GM23338 (cell line): ENCODE results near the gene NDUFA3. TPM values are rescaled to one million over a fixed set of nuclear protein-coding genes. Genes with fewer than 3 reads are reported as not detected.

ENCODE experiments used
- ATAC-seq: fragments of 200-7000 bp; cut with Tn5 transposase; 3 replicates; pipeline ENCODE4 v1.9.1; 2020
- DNase-seq: peaks from one replicate; pipeline ENCODE4 v3.0.0-alpha.2; 2015; ENCODE audit warnings: low spot score
- H2AFZ ChIP-seq: fragments of 200-600 bp; sonication (generic); 2 replicates; pipeline ENCODE4 v1.8.0; 2016; ENCODE audit warnings: antibody characterized with exemption, mild to moderate bottlenecking, moderate library complexity
- H3F3A ChIP-seq: fragments of 200-600 bp; sonication (generic); replicated peaks from 2 replicates; pipeline ENCODE4 v1.8.0; 2017; ENCODE audit warnings: antibody characterized with exemption, mixed run types, low read depth
- H3K27ac ChIP-seq: fragments of 200-600 bp; sonication (generic); 2 replicates; pipeline ENCODE4 v1.6.1; 2016; ENCODE audit warnings: low read depth
- H3K27me3 ChIP-seq: fragments of 200-600 bp; sonication (generic); 2 replicates; pipeline ENCODE4 v1.8.0; 2016; ENCODE audit warnings: mild to moderate bottlenecking, mixed run types, moderate library complexity; ENCODE audit not compliant: insufficient read depth
- H3K36me3 ChIP-seq: fragments of 200-600 bp; sonication (generic); 2 replicates; pipeline ENCODE4 v1.8.0; 2016; ENCODE audit warnings: mild to moderate bottlenecking; ENCODE audit not compliant: insufficient read depth
- H3K4me1 ChIP-seq: fragments of 200-600 bp; sonication (generic); 2 replicates; pipeline ENCODE4 v1.8.0; 2016; ENCODE audit warnings: mild to moderate bottlenecking, moderate library complexity; ENCODE audit not compliant: insufficient read depth
- H3K4me2 ChIP-seq: fragments of 200-600 bp; sonication (generic); 2 replicates; pipeline ENCODE4 v1.7.1; 2017; ENCODE audit warnings: mixed run types
- H3K4me3 ChIP-seq: fragments of 200-600 bp; sonication (generic); 2 replicates; pipeline ENCODE4 v1.6.1; 2016; ENCODE audit warnings: mixed run types
- H3K79me2 ChIP-seq: fragments of 200-600 bp; sonication (generic); replicated peaks from 2 replicates; pipeline ENCODE4 v1.8.0; 2017; ENCODE audit warnings: mild to moderate bottlenecking; ENCODE audit not compliant: insufficient read depth
- H3K9me2 ChIP-seq: fragments of 200-600 bp; sonication (generic); 2 replicates; pipeline ENCODE4 v1.8.0; 2017; ENCODE audit not compliant: insufficient read depth
- H4K20me1 ChIP-seq: fragments of 200-600 bp; sonication (generic); replicated peaks from 2 replicates; pipeline ENCODE4 v1.8.0; 2017; ENCODE audit warnings: mild to moderate bottlenecking; ENCODE audit not compliant: insufficient read depth
- H3K27ac Mint-ChIP-seq: 2 replicates; pipeline ENCODE4 v1.8.0; 2020; ENCODE audit warnings: inconsistent platforms, mild to moderate bottlenecking, moderate library complexity, mixed read lengths
- H3K27me3 Mint-ChIP-seq: 3 replicates; pipeline ENCODE4 v1.8.0; 2022; ENCODE audit warnings: low read depth, mild to moderate bottlenecking, moderate library complexity, mixed read lengths, inconsistent platforms; ENCODE audit not compliant: insufficient read depth, poor library complexity
- H3K36me3 Mint-ChIP-seq: 3 replicates; pipeline ENCODE4 v1.8.0; 2021; ENCODE audit warnings: low read depth, mild to moderate bottlenecking, inconsistent platforms, moderate library complexity, mixed read lengths
- H3K4me1 Mint-ChIP-seq: 3 replicates; pipeline ENCODE4 v1.8.0; 2020; ENCODE audit warnings: mild to moderate bottlenecking, inconsistent platforms, mixed read lengths
- H3K4me3 Mint-ChIP-seq: 3 replicates; pipeline ENCODE4 v1.8.0; 2021; ENCODE audit warnings: moderate library complexity, mild to moderate bottlenecking, inconsistent platforms, mixed read lengths
- H3K9me3 Mint-ChIP-seq: 3 replicates; pipeline ENCODE4 v1.8.0; 2020; ENCODE audit warnings: moderate library complexity, mild to moderate bottlenecking, inconsistent platforms, mixed read lengths
- ETS1 ChIP-seq: IDR thresholded peaks from 2 replicates; pipeline ENCODE4 v1.6.1; 2016; ENCODE audit warnings: antibody characterized with exemption
- EZH2 ChIP-seq: fragments of 200-600 bp; sonication (generic); IDR thresholded peaks from one replicate; pipeline ENCODE4 v1.8.0; 2017; ENCODE audit warnings: antibody characterized with exemption, mild to moderate bottlenecking, low read depth; ENCODE audit not compliant: unreplicated experiment
- EZH2phosphoT487 ChIP-seq: fragments of 200-600 bp; sonication (generic); IDR thresholded peaks from one replicate; pipeline ENCODE4 v1.8.1; 2018; ENCODE audit warnings: antibody characterized with exemption; ENCODE audit not compliant: unreplicated experiment
- NANOG ChIP-seq: IDR thresholded peaks from 2 replicates; pipeline ENCODE4 v1.6.1; 2016; ENCODE audit warnings: antibody characterized with exemption, borderline replicate concordance
- STAT1 ChIP-seq: IDR thresholded peaks from one replicate; pipeline ENCODE4 v1.6.1; 2016; ENCODE audit warnings: antibody characterized with exemption; ENCODE audit not compliant: unreplicated experiment
- ZNF114 ChIP-seq: fragments of 250-450 bp; sonication (Bioruptor Pico); IDR thresholded peaks from 2 replicates; pipeline ENCODE4 v1.5.0; 2020; ENCODE audit warnings: mild to moderate bottlenecking, moderate library complexity
- ZNF331 ChIP-seq: fragments of 250-450 bp; sonication (Bioruptor Pico); IDR thresholded peaks from 2 replicates; pipeline ENCODE4 v1.5.0; 2020; ENCODE audit warnings: low read depth, mild to moderate bottlenecking, moderate library complexity
- polyA plus RNA-seq: library from polyadenylated mRNA; unstranded; fragments of >200 nt; fragmentation: Nextera tagmentation; extraction: Ambion mirVana; gene quantifications from 2 replicates; pipeline ENCODE4 v1.2.1, GENCODE V29; 2016
- total RNA-seq: library from RNA; depleted of rRNA; stranded (reverse); fragments of >200 nt; shearing (Covaris generic); gene quantifications from 2 replicates; pipeline ENCODE4 v1.2.3, GENCODE V29; 2014
- TF ChIP-seq, protein P1 (sequence below), 2 experiments: fragments of 200-600 bp in 1 of 2; sonication (generic) in 1 of 2; conservative IDR thresholded peaks; 2 replicates each; pipeline versions ENCODE4 v1.5.1 to v1.6.1; 2016 to 2017; ENCODE audit warnings: antibody characterized with exemption in 2 of 2, low read depth in 2 of 2, mild to moderate bottlenecking in 2 of 2, moderate library complexity in 1 of 2
- TF ChIP-seq, protein P2 (sequence below): fragments of 250-450 bp; sonication (Bioruptor Pico); IDR thresholded peaks from 2 replicates; pipeline ENCODE4 v1.5.0; 2020; ENCODE audit warnings: mild to moderate bottlenecking, moderate library complexity

Gene NDUFA3
- total and polyA plus RNA-seq, 2 experiments from 2014 or later = 28.4 to 691 TPM

- Mint-ChIP-seq H3K4me1 (peaks cover 4% of the 10 kb centered on the region; the same call in 1 of the 3 replicates), H3K27ac (no peak overlapping the region), H3K4me3 (no peak overlapping the region; the same call in 2 of the 3 replicates), H3K27me3 (peaks cover 17% of the 10 kb centered on the region), H3K36me3 (peaks cover 57% of the 10 kb centered on the region), H3K9me3 (no peaks in the 10 kb centered on the region; the same call in 2 of the 3 replicates)
- peak; percentile 28 for DNase-seq
- Histone ChIP-seq H3F3A (peaks cover 3% of the 10 kb centered on the region; the same call in 1 of the 2 replicates), H3K27ac (no peak overlapping the region), H2AFZ (no peak overlapping the region), H3K27me3 (no peaks in the 10 kb centered on the region), H4K20me1 (peaks cover 19% of the 10 kb centered on the region), H3K4me3 (no peak overlapping the region), H3K4me2 (no peak overlapping the region), H3K4me1 (peaks cover 5% of the 10 kb centered on the region; the same call in 1 of the 2 replicates), H3K9me2 (no peaks in the 10 kb centered on the region), H3K36me3 (peaks cover 12% of the 10 kb centered on the region), H3K79me2 (peaks cover 22% of the 10 kb centered on the region)
- no peak; the same call in 2 of the 3 replicates for ATAC-seq
- TF ChIP-seq NANOG (no peak), STAT1 (no peak), ZNF114 (no peak), EZH2 (no peak), ETS1 (no peak), EZH2phosphoT487 (no peak), ZNF331 (CRISPR knock-in tag) (no peak)
- TF ChIP-seq, protein P1, sequence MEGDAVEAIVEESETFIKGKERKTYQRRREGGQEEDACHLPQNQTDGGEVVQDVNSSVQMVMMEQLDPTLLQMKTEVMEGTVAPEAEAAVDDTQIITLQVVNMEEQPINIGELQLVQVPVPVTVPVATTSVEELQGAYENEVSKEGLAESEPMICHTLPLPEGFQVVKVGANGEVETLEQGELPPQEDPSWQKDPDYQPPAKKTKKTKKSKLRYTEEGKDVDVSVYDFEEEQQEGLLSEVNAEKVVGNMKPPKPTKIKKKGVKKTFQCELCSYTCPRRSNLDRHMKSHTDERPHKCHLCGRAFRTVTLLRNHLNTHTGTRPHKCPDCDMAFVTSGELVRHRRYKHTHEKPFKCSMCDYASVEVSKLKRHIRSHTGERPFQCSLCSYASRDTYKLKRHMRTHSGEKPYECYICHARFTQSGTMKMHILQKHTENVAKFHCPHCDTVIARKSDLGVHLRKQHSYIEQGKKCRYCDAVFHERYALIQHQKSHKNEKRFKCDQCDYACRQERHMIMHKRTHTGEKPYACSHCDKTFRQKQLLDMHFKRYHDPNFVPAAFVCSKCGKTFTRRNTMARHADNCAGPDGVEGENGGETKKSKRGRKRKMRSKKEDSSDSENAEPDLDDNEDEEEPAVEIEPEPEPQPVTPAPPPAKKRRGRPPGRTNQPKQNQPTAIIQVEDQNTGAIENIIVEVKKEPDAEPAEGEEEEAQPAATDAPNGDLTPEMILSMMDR (conservative IDR thresholded peaks at IDR 0.05; ENCODE audit: low read depth in 2 of 2) = no peak
- TF ChIP-seq, protein P2, sequence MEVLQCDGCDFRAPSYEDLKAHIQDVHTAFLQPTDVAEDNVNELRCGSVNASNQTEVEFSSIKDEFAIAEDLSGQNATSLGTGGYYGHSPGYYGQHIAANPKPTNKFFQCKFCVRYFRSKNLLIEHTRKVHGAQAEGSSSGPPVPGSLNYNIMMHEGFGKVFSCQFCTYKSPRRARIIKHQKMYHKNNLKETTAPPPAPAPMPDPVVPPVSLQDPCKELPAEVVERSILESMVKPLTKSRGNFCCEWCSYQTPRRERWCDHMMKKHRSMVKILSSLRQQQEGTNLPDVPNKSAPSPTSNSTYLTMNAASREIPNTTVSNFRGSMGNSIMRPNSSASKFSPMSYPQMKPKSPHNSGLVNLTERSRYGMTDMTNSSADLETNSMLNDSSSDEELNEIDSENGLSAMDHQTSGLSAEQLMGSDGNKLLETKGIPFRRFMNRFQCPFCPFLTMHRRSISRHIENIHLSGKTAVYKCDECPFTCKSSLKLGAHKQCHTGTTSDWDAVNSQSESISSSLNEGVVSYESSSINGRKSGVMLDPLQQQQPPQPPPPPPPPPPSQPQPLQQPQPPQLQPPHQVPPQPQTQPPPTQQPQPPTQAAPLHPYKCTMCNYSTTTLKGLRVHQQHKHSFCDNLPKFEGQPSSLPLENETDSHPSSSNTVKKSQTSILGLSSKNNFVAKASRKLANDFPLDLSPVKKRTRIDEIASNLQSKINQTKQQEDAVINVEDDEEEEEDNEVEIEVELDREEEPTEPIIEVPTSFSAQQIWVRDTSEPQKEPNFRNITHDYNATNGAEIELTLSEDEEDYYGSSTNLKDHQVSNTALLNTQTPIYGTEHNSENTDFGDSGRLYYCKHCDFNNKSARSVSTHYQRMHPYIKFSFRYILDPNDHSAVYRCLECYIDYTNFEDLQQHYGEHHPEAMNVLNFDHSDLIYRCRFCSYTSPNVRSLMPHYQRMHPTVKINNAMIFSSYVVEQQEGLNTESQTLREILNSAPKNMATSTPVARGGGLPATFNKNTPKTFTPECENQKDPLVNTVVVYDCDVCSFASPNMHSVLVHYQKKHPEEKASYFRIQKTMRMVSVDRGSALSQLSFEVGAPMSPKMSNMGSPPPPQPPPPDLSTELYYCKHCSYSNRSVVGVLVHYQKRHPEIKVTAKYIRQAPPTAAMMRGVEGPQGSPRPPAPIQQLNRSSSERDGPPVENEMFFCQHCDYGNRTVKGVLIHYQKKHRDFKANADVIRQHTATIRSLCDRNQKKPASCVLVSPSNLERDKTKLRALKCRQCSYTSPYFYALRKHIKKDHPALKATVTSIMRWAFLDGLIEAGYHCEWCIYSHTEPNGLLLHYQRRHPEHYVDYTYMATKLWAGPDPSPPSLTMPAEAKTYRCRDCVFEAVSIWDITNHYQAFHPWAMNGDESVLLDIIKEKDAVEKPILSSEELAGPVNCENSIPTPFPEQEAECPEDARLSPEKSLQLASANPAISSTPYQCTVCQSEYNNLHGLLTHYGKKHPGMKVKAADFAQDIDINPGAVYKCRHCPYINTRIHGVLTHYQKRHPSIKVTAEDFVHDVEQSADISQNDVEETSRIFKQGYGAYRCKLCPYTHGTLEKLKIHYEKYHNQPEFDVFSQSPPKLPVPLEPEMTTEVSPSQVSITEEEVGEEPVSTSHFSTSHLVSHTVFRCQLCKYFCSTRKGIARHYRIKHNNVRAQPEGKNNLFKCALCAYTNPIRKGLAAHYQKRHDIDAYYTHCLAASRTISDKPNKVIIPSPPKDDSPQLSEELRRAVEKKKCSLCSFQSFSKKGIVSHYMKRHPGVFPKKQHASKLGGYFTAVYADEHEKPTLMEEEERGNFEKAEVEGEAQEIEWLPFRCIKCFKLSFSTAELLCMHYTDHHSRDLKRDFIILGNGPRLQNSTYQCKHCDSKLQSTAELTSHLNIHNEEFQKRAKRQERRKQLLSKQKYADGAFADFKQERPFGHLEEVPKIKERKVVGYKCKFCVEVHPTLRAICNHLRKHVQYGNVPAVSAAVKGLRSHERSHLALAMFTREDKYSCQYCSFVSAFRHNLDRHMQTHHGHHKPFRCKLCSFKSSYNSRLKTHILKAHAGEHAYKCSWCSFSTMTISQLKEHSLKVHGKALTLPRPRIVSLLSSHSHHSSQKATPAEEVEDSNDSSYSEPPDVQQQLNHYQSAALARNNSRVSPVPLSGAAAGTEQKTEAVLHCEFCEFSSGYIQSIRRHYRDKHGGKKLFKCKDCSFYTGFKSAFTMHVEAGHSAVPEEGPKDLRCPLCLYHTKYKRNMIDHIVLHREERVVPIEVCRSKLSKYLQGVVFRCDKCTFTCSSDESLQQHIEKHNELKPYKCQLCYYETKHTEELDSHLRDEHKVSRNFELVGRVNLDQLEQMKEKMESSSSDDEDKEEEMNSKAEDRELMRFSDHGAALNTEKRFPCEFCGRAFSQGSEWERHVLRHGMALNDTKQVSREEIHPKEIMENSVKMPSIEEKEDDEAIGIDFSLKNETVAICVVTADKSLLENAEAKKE (CRISPR knock-in tag) = no peak
Observed at GRCh38 chr19:54107876-54108490, 5.3 kb downstream of the NDUFA3 start.
